HTR-8/SVneo (cell line): ENCODE measurements around the gene AGRN.

Experiments used
- DNase-seq: peaks from one replicate; pipeline ENCODE4 v3.0.0; 2011; ENCODE audit warnings: low spot score, mixed read lengths; ENCODE audit not compliant: insufficient read length
- FAIRE-seq: peaks from 2 replicates; lab custom pipeline; 2011; peaks lifted over from hg19 to GRCh38; lab: Jason Lieb, UNC

AGRN gene

GRCh38 chr1:1033009-1033587 is 13.2 kb downstream of the AGRN start:
- DNase-seq: no peak
- no peak for FAIRE-seq

- FAIRE-seq: no peak
Measured at GRCh38 chr1:1033731-1034438, 14.0 kb downstream of the AGRN start.

GRCh38 chr1:1034439-1034781 is 14.5 kb downstream of the AGRN start:
- FAIRE-seq: no peak
- no peak for DNase-seq

More at GRCh38 chr1:1033731-1034438, 14.0 kb downstream of the AGRN start:
- DNase-seq: no peak

GRCh38 chr1:1035291-1035943 is 15.5 kb downstream of the AGRN start:
- FAIRE-seq: no peak
- no peak for DNase-seq

- DNase-seq: no peak
- FAIRE-seq: no peak
Measured at GRCh38 chr1:1037366-1038327, 17.7 kb downstream of the AGRN start.

- FAIRE-seq: no peak
- no peak for DNase-seq
Measured at GRCh38 chr1:1038694-1039093, 18.8 kb downstream of the AGRN start.

GRCh38 chr1:1039145-1039910 is 19.4 kb downstream of the AGRN start:
- FAIRE-seq: no peak
- no peak for DNase-seq

- DNase-seq: no peak
- no peak for FAIRE-seq
Measured at GRCh38 chr1:1040004-1040991, 20.4 kb downstream of the AGRN start.

GRCh38 chr1:1041092-1041523 is 21.2 kb downstream of the AGRN start:
- DNase-seq: no peak
- FAIRE-seq: no peak

GRCh38 chr1:1041873-1042272 is 22.0 kb downstream of the AGRN start:
- FAIRE-seq: no peak
- DNase-seq: no peak

- DNase-seq: no peak
- no peak for FAIRE-seq
Measured at GRCh38 chr1:1042835-1043234, 22.9 kb downstream of the AGRN start.

GRCh38 chr1:1043411-1043810 is 23.5 kb downstream of the AGRN start:
- DNase-seq: no peak
- FAIRE-seq: no peak

- no peak for DNase-seq
- no peak for FAIRE-seq
Measured at GRCh38 chr1:1043921-1044320, 24.0 kb downstream of the AGRN start.

- FAIRE-seq: no peak
- no peak for DNase-seq
Measured at GRCh38 chr1:1044455-1045078, 24.6 kb downstream of the AGRN start.

GRCh38 chr1:1045129-1045528 is 25.2 kb downstream of the AGRN start:
- DNase-seq (no peak), FAIRE-seq (no peak)

GRCh38 chr1:1046243-1046642 is 26.3 kb downstream of the AGRN start:
- FAIRE-seq: no peak
- DNase-seq: no peak

- FAIRE-seq (no peak), DNase-seq (no peak)
Measured at GRCh38 chr1:1046767-1047166, 26.8 kb downstream of the AGRN start.

GRCh38 chr1:1047407-1047806 is 27.5 kb downstream of the AGRN start:
- FAIRE-seq: no peak

More at GRCh38 chr1:1047407-1047806, 27.5 kb downstream of the AGRN start:
- no peak for DNase-seq
